ENCODE data around the gene LINGO4. TPM values are rescaled to one million over a fixed set of nuclear protein-coding genes. Genes with fewer than 3 reads are reported as not detected.
"Not testable (repeated sequence)": the region's sequence is repeated elsewhere in the genome, so short reads cannot be mapped to it uniquely, and the experiment has no call there.

The LINGO4 gene
- total RNA-seq, 2 experiments from 2014 or later: 0.08 to 0.13 TPM

GRCh38 chr1:151801846-151802245, 3.4 kb downstream of the LINGO4 start:
- POLR2A ChIA-PET: no interaction called here

GRCh38 chr1:151801310-151801820, 3.9 kb downstream of the LINGO4 start:
- ChIA-PET POLR2A (no interaction called here), CTCF (interaction anchor here (0.6 kb wide), 1 partner anchor 253 kb away, joined by 6 read pairs; no protein-coding TSS in a partner anchor)

More at GRCh38 chr1:151801846-151802245, 3.4 kb downstream of the LINGO4 start:
- CTCF ChIA-PET: no interaction called here

GRCh38 chr1:151800830-151801229, 4.4 kb downstream of the LINGO4 start:
- CTCF ChIA-PET: interaction anchor here (0.6 kb wide), 1 partner anchor 252 kb away, joined by 6 read pairs; no protein-coding TSS in a partner anchor
- POLR2A ChIA-PET: no interaction called here

- ChIA-PET CTCF (interaction anchor here (1.7 kb wide), 1 partner anchor 21 kb away, joined by 3 read pairs; no protein-coding TSS in a partner anchor), POLR2A (no interaction called here)
Measured at GRCh38 chr1:151799179-151800022, 5.8 kb downstream of the LINGO4 start.

GRCh38 chr1:151798571-151798970, 6.6 kb downstream of the LINGO4 start:
- POLR2A ChIA-PET: no interaction called here
- CTCF ChIA-PET: no interaction called here

- ChIA-PET CTCF (interaction anchor here (0.7 kb wide), 1 partner anchor 45 kb away, joined by 3 read pairs; no protein-coding TSS in a partner anchor), POLR2A (interaction anchor here (0.6 to 1.1 kb wide), 2 partner anchors 28 to 49 kb away, joined by 3 read pairs; partner anchors contain the start of genes C2CD4D and MRPL9)
Measured at GRCh38 chr1:151790940-151791651, 14.1 kb downstream of the LINGO4 start.

- ChIA-PET POLR2A (interaction anchor here (0.5 to 1.1 kb wide), 3 partner anchors 27 to 471 kb away, joined by 3 read pairs; partner anchors contain the start of genes C2CD4D and MRPL9), CTCF (interaction anchor here (0.6 to 1.3 kb wide), 7 partner anchors 26 to 151 kb away, joined by 3 read pairs; no protein-coding TSS in a partner anchor)
Measured at GRCh38 chr1:151790071-151790939, 14.9 kb downstream of the LINGO4 start, which contains the start of gene TDRKH. TSS of gene TDRKH (minus strand) at chr1:151790500. CDS start at chr1:151783022, 7,478 bp downstream.

- POLR2A ChIA-PET: no interaction called here
- CTCF ChIA-PET: no interaction called here
Measured at GRCh38 chr1:151787689-151788088, 17.5 kb downstream of the LINGO4 start.

- ChIA-PET POLR2A (interaction anchor here (1.0 kb wide), 1 partner anchor 54 kb away, joined by 11 read pairs; no protein-coding TSS in a partner anchor), CTCF (no interaction called here)
Measured at GRCh38 chr1:151783796-151784195, 21.4 kb downstream of the LINGO4 start.

GRCh38 chr1:151782741-151783140, 22.5 kb downstream of the LINGO4 start:
- POLR2A ChIA-PET: no interaction called here
- CTCF ChIA-PET: no interaction called here

- CTCF ChIA-PET, POLR2A ChIA-PET: not testable (repeated sequence)
Measured at GRCh38 chr1:151782026-151782425, 23.2 kb downstream of the LINGO4 start.

- CTCF ChIA-PET: interaction anchor here (1.8 kb wide), 1 partner anchor 187 kb away, joined by 4 read pairs; no protein-coding TSS in a partner anchor
- POLR2A ChIA-PET: not testable (repeated sequence)
Measured at GRCh38 chr1:151780736-151781135, 24.5 kb downstream of the LINGO4 start.

- ChIA-PET CTCF (interaction anchor here (1.8 kb wide), 1 partner anchor 186 kb away, joined by 4 read pairs; no protein-coding TSS in a partner anchor), POLR2A (no interaction called here)
Measured at GRCh38 chr1:151779852-151780251, 25.4 kb downstream of the LINGO4 start.

GRCh38 chr1:151777317-151777716, 27.9 kb downstream of the LINGO4 start:
- ChIA-PET POLR2A (no interaction called here), CTCF (no interaction called here)

GRCh38 chr1:151776665-151777062, 28.6 kb downstream of the LINGO4 start:
- CTCF ChIA-PET: no interaction called here
- POLR2A ChIA-PET: no interaction called here

- POLR2A ChIA-PET: no interaction called here
- CTCF ChIA-PET: no interaction called here
Measured at GRCh38 chr1:151775894-151776664, 29.1 kb downstream of the LINGO4 start.

GRCh38 chr1:151774256-151774922, 30.8 kb downstream of the LINGO4 start:
- CTCF ChIA-PET: no interaction called here

GRCh38 chr1:151773702-151774101, 31.5 kb downstream of the LINGO4 start:
- ChIA-PET POLR2A (no interaction called here), CTCF (no interaction called here)

More at GRCh38 chr1:151774256-151774922, 30.8 kb downstream of the LINGO4 start:
- POLR2A ChIA-PET: no interaction called here

All from activated CD8-positive, alpha-beta memory T cell treated with anti-CD3 and anti-CD28 coated beads for 36 hours (primary cell).